Ectodermal cell (in vitro differentiated cells): ENCODE measurements around the gene COQ8B.
A peak's percentile ranks its signal among the peaks of the same experiment; 100 is the strongest.

Experiments used
- H3K27ac ChIP-seq: 2 replicates; pipeline ENCODE4 v1.7.0; 2013; ENCODE audit warnings: mild to moderate bottlenecking, low read depth, low read length; ENCODE audit not compliant: insufficient read depth, poor library complexity, severe bottlenecking
- H3K27me3 ChIP-seq: 2 replicates; pipeline ENCODE4 v1.7.0; 2013; ENCODE audit warnings: mild to moderate bottlenecking, low read length; ENCODE audit not compliant: insufficient read depth, control insufficient read depth, poor library complexity, severe bottlenecking
- H3K36me3 ChIP-seq: one replicate; pipeline ENCODE4 v1.7.0; 2013; ENCODE audit warnings: low read length; ENCODE audit not compliant: control insufficient read depth, insufficient read depth
- H3K4me1 ChIP-seq: one replicate; pipeline ENCODE4 v1.7.0; 2013; ENCODE audit warnings: low read length; ENCODE audit not compliant: control insufficient read depth, insufficient read depth
- H3K4me3 ChIP-seq: 2 replicates; pipeline ENCODE4 v1.7.0; 2013; ENCODE audit warnings: low read depth, low read length, control low read depth; ENCODE audit not compliant: insufficient read depth
- H3K9me3 ChIP-seq: 2 replicates; pipeline ENCODE4 v1.7.0; 2013; ENCODE audit warnings: mild to moderate bottlenecking, low read length, moderate library complexity; ENCODE audit not compliant: control insufficient read depth
- WGBS, 2 experiments: methylation state at CpG; one replicate each; pipeline ENCODE4 v1.1.7; 2013; ENCODE audit warnings: missing lambda C conversion rate in 2 of 2; 5-methylcytosine and 5-hydroxymethylcytosine counted together

COQ8B gene

DNA sequence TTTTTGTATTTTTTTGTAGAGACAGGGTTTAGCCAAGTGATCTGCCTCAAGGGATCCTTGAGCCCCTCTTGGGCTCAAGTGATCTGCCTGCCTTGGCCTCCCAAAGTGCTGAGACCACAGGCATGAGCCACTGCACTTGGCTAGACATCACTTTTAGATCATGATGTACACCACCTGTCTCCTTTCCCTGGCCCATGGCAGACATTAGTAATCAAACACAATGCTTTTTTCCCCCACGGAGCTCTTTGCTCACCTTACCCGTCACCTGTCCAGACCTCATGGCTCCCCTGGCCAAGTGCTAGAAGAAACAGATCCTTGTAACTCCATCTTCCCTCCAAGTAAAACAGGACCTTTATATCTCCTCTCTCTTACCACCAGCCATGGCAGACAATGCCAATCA lies 44.6 kb downstream of the COQ8B start:
- WGBS, 2 experiments: 93% methylated on average over 2 of the region's 2 CpGs
- H3K4me1 ChIP-seq: no peaks in the 10 kb centered on the region
- peaks cover 29% of the 10 kb centered on the region for H3K36me3 ChIP-seq
- no peak overlapping the region for H3K4me3 ChIP-seq
- H3K9me3 ChIP-seq: no peaks in the 10 kb centered on the region
- H3K27me3 ChIP-seq: no peaks in the 10 kb centered on the region
- H3K27ac ChIP-seq: no peak overlapping the region

DNA sequence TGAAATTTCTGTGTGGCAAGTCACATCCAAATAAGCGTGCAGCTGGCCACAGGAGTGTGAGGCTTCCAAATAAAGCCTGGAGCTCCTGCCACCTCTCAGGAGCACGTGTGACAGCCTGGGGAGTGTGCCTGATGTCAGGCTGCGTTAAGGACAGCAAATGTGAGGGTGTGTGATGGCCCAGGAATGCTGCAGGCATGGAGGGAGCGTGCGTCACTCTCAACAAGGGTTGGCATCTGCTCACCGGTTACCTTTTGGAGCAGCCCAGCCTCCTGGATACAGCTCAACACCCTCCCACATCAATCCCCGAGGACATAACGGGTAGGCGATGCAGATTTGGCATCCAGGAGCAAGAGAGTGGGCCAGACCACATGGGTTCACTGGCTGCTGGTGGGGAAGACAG lies 45.3 kb downstream of the COQ8B start:
- Histone ChIP-seq H3K4me3 (no peak overlapping the region), H3K9me3 (no peaks in the 10 kb centered on the region), H3K27ac (no peak overlapping the region), H3K27me3 (no peaks in the 10 kb centered on the region), H3K4me1 (no peaks in the 10 kb centered on the region), H3K36me3 (peaks cover 31% of the 10 kb centered on the region)
- 96% methylated on average over 9 of the region's 9 CpGs for WGBS, 2 experiments

DNA sequence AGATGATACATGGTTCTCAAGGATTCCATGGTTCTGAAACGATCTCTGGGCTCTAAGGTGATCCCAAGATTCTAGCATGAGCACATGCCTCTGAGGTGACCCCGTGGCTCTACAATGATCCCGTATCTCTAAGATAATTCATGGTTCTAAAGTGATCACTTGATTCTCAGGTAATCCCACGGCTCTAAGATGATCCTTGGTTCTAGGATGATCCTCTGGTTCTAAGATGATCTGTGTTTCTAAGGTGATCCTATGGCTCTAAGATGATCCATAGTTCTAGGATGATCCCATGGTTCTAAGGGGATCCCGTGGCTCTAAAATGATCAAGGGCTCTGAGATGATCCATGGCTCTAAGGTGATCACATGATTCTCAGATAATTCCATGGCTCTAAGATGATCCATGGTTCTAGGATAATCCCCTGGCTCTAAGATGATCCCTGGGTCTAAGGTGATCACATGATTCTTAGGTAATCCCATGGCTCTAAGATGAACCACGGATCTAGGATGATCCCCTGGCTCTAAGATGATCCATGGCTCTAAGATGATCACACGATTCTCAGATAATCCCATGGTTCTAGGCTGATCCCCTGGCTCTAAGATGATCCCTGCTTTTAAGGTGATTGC lies 47.6 kb downstream of the COQ8B start:
- 96% methylated on average over 7 of the region's 7 CpGs for WGBS, 2 experiments
- H3K27ac ChIP-seq: no peak overlapping the region
- H3K4me1 ChIP-seq: no peaks in the 10 kb centered on the region
- H3K9me3 ChIP-seq: no peaks in the 10 kb centered on the region
- H3K36me3 ChIP-seq: peaks cover 29% of the 10 kb centered on the region
- no peaks in the 10 kb centered on the region for H3K27me3 ChIP-seq
- no peak overlapping the region for H3K4me3 ChIP-seq

DNA sequence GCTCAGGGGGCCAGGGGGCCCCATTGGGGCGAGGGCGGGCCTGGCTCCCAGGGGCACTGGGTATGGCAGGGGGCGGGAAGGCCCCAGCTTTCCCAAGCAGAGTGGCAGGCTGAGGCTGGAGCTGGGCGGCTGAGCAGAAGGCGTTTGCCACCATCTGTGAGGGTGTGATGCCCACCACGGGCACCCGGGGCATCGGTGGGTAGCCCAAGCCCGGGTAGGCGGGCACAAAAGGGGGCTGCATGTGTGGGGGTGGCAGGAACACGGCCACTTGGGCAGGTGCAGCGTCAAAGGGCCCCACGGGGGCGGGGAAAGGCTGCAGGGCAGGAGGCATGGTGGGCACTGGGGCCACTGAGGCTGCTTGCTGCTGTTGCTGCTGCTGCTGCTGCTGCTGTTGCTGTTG lies 49.1 kb downstream of the COQ8B start:
- peaks cover 7% of the 10 kb centered on the region for H3K27me3 ChIP-seq
- H3K4me3 ChIP-seq: no peak overlapping the region
- WGBS, 2 experiments: 96% methylated on average over 14 of the region's 14 CpGs
- no peaks in the 10 kb centered on the region for H3K9me3 ChIP-seq
- H3K36me3 ChIP-seq: peaks cover 20% of the 10 kb centered on the region
- H3K27ac ChIP-seq: no peak overlapping the region
- H3K4me1 ChIP-seq: no peaks in the 10 kb centered on the region

DNA sequence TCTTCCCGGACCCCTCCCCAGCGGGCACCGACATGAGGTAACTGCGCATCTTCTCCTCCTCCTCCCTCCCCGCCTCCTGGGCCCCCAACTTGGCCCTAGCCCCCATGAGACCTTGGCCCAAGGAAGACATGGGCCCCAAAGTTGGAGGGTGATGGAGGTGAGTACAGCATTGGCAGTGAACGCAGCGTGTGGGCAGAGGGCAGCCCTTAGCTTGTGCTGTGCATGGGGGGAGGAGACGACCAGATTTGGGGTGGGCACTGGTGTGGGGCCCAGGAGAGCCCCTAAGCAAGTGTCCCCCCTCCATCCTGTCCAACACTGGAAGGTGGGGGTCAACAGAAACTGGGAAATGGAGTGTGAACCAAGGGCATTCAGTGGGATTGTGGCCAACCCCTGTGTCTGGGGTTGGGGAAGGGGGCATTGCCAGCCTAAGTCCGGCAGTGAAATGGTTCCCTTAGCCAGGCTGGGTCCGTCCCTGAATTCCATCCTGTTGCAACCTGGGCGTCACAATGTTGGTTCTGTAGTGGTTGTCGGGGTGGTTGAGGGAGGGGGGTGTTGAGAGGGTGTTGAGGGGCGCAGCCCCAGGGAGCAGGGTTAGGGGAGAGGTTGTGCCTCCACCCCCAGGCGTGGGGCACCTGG lies 49.8 kb downstream of the COQ8B start:
- 94% methylated on average over 13 of the region's 14 CpGs for WGBS, 2 experiments
- Histone ChIP-seq H3K27ac (no peak overlapping the region), H3K4me3 (no peak overlapping the region), H3K36me3 (peaks cover 14% of the 10 kb centered on the region), H3K27me3 (peaks cover 7% of the 10 kb centered on the region), H3K4me1 (no peaks in the 10 kb centered on the region), H3K9me3 (no peaks in the 10 kb centered on the region)

DNA sequence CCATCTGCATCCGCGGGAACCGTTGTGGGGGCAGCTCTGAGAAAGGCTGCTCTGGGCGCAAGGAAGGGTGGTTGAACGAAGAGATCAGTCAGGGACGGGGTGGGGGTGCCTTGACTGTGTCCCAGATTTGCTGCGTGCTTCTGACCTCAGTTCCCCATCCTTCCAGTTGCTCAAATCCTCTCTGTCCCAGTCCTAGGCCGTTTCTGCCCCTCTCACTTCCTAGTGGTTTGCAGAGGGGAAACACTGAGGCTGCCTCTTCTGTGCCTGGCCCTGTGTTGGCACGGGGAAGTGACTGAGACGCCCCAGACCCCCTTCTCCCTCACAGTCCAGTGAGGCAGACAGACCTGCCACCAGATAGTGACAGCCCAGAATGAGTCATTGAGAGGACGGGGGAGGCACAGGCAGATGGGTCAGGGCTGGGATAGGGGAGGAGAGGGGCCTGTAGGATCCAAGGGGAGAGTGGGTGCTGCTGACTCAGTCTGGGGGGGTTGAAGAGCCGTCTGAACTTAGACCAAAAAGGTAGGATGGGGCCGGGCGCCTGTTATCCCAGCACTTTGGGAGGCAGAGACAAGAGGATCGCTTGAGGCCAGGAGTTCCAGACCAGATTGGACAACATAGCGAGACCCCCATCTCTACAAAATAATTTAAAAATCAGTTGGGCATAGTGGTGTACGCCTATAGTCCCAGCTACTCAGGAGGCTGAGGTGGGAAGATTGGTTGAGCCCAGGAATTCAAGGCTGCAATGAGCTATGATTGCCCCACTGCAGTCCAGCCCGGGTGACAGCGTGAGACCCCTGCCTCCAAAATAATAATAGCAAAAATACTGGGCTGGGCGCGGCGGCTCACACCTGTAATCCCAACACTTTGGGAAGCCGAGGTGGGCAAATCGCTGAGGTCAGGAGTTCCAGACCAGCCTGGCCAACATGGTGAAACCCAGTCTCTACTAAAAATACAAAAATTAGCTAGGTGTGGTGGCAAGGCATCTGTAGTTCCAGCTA lies 52.7 kb downstream of the COQ8B start:
- Histone ChIP-seq H3K4me1 (no peaks in the 10 kb centered on the region), H3K27ac (no peak overlapping the region), H3K27me3 (peaks cover 7% of the 10 kb centered on the region), H3K36me3 (peaks cover 5% of the 10 kb centered on the region), H3K4me3 (peak overlapping the region; percentile 56), H3K9me3 (no peaks in the 10 kb centered on the region)
- WGBS, 2 experiments: 59 to 60% methylated on average over 24 of the region's 24 CpGs

DNA sequence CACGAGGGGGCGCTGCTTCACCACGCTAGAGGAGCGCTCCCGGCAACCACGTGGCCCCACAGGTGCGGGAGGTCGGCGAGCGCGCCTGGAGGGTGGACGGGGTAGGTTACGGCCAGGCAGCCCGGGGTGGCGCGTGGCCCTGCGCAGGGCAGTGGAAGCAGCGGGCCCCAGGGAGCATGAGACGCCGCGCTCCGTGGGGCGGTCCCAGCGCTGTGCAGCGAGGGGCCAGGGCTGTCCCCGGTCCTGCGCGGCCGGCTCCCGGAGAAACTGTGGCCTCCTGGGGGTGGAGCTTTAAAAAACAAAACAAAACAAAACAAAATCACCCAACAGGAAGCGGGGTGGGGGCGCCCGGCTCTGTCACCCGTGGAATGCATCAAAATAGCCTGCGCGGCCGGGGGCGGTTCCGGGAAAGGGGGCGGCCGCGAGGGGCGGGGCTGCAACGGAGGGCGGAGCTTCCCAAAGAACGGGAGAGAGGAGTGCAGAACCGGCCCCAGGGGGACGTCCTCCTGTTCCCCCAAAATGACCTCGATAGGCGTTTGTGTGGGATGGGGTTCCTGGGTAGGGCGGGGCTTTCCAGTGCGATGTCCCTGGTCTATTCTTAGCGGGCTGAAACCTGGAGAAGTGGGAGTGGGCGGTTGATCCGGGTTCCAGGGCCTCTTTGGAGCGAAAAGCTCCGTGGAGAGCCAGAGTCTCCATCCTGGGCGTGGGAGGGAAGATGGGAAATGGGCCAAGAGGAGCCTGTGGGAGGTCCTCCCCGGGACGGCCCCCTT lies 53.6 kb downstream of the COQ8B start:
- peak overlapping the region; percentile 56 for H3K4me3 ChIP-seq
- no peaks in the 10 kb centered on the region for H3K9me3 ChIP-seq
- WGBS, 2 experiments: 1% methylated on average over 60 of the region's 60 CpGs
- peaks cover 7% of the 10 kb centered on the region for H3K27me3 ChIP-seq
- H3K27ac ChIP-seq: peak overlapping the region; percentile 38
- H3K4me1 ChIP-seq: no peaks in the 10 kb centered on the region
- H3K36me3 ChIP-seq: peaks cover 5% of the 10 kb centered on the region

DNA sequence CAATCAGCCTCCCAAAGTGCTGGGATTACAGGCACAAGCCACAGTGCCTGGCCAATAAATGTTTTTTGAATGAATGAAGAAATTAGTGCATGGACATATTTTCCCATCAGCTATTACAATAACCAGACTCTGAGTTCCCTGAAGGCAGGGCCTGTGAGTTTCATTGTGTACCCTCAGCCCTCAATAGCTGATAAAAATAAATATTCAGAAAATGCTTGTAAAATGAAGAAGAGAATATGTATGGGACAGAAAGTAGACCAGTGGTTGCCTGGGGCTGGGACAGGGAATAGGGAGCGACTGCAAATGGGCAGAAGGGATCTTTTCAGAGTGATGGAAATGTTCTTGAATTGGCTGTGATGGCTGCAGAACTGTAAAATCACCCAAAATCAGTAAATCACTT lies 55.1 kb downstream of the COQ8B start:
- H3K36me3 ChIP-seq: no peaks in the 10 kb centered on the region
- 92% methylated on average over 1 of the region's 1 CpG for WGBS, 2 experiments
- no peak overlapping the region for H3K4me3 ChIP-seq
- no peaks in the 10 kb centered on the region for H3K9me3 ChIP-seq
- H3K27ac ChIP-seq: no peak overlapping the region
- no peaks in the 10 kb centered on the region for H3K4me1 ChIP-seq
- peaks cover 7% of the 10 kb centered on the region for H3K27me3 ChIP-seq

DNA sequence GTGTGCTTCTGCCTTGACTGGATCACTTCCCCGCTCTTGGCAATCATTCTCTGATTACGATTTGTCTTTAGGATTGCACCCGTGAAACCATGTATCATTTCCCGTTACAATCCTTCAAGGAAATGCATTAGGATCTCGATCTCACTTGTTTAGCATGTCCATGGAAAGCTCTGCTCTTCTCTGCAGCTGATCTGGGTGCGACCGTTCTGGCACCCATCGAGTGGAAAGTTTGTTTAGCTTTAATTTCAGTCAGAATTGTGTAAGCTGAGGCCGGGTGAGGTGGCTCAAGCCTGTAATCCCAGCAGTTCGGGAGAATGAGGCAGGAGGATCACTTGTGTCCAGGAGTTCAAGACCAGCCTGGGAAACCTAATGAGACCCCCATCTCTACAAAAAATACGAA lies 57.1 kb downstream of the COQ8B start:
- Histone ChIP-seq H3K4me1 (no peaks in the 10 kb centered on the region), H3K9me3 (no peaks in the 10 kb centered on the region), H3K4me3 (no peak overlapping the region), H3K27ac (no peak overlapping the region), H3K27me3 (peaks cover 7% of the 10 kb centered on the region), H3K36me3 (no peaks in the 10 kb centered on the region)
- 91 to 92% methylated on average over 11 of the region's 11 CpGs for WGBS, 2 experiments
